ENCODE data around the gene SPPL3.

DNA sequence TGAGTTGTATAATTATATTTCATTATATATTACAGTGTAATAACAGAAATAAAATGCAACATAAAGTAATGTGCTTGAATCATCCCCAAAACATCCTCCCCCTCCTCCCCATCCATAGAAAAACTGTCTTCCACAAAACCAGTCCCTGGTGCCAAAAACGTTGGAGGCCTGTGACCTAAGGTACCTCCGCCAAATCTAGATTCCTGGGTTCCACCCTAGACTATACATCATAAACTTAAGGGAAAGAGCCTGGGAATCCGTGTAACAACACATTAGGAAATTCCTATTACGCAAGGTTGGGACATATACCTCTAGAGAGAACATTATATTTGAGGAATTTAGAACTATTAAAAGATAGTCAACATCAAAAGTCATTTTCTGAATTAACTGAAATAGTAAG, 38.0 kb downstream of the SPPL3 start:
- no peak for TF ChIP-seq POLR2A (IDR thresholded peaks at IDR 0.05)
- TF ChIP-seq, protein P1, sequence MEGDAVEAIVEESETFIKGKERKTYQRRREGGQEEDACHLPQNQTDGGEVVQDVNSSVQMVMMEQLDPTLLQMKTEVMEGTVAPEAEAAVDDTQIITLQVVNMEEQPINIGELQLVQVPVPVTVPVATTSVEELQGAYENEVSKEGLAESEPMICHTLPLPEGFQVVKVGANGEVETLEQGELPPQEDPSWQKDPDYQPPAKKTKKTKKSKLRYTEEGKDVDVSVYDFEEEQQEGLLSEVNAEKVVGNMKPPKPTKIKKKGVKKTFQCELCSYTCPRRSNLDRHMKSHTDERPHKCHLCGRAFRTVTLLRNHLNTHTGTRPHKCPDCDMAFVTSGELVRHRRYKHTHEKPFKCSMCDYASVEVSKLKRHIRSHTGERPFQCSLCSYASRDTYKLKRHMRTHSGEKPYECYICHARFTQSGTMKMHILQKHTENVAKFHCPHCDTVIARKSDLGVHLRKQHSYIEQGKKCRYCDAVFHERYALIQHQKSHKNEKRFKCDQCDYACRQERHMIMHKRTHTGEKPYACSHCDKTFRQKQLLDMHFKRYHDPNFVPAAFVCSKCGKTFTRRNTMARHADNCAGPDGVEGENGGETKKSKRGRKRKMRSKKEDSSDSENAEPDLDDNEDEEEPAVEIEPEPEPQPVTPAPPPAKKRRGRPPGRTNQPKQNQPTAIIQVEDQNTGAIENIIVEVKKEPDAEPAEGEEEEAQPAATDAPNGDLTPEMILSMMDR (IDR thresholded peaks at IDR 0.05): no peak
- TF ChIP-seq POLR2AphosphoS5 (IDR thresholded peaks at IDR 0.05): no peak

Measured in stomach (tissue), 4 donors.